Progenitor cell of endocrine pancreas (in vitro differentiated cells): ENCODE measurements around the gene TAS2R46. TPM values are rescaled to one million over a fixed set of nuclear protein-coding genes. Genes with fewer than 3 reads are reported as not detected.
"Not testable (repeated sequence)": the region's sequence is repeated elsewhere in the genome, so short reads cannot be mapped to it uniquely, and the experiment has no call there.

ENCODE experiments used
- DNase-seq: peaks from one replicate; pipeline ENCODE4 v3.0.0; 2021; ENCODE audit warnings: low spot score; ENCODE audit not compliant: unreplicated experiment
- H3K27ac Mint-ChIP-seq: 2 replicates; pipeline ENCODE4 v1.8.0; 2021; ENCODE audit warnings: mild to moderate bottlenecking, moderate library complexity, mixed read lengths
- H3K27me3 Mint-ChIP-seq: 2 replicates; pipeline ENCODE4 v1.8.0; 2021; ENCODE audit warnings: mixed read lengths
- H3K36me3 Mint-ChIP-seq: 2 replicates; pipeline ENCODE4 v1.8.0; 2022; ENCODE audit warnings: mixed read lengths; ENCODE audit not compliant: insufficient read depth
- H3K4me1 Mint-ChIP-seq: 2 replicates; pipeline ENCODE4 v1.8.0; 2021; ENCODE audit warnings: low read depth, mixed read lengths
- H3K4me3 Mint-ChIP-seq: 2 replicates; pipeline ENCODE4 v1.8.0; 2021; ENCODE audit warnings: low read depth, mild to moderate bottlenecking, moderate library complexity, mixed read lengths
- H3K9me3 Mint-ChIP-seq: 2 replicates; pipeline ENCODE4 v1.8.0; 2021; ENCODE audit warnings: low read depth, mixed read lengths
- long read RNA-seq: library from polyadenylated mRNA; unstranded; transcript quantifications from one replicate; pipeline ENCODE4 v2.0.0, GENCODE V29; 2020
- total RNA-seq: library from RNA; stranded (reverse); gene quantifications from 2 replicates; pipeline ENCODE4 v1.2.1, GENCODE V29; 2021
- TF ChIP-seq, protein P1 (sequence below): fragments of 200-600 bp; sonication (generic); IDR thresholded peaks from one replicate; pipeline ENCODE4 v1.5.0; 2021; ENCODE audit warnings: antibody characterized with exemption, mild to moderate bottlenecking; ENCODE audit not compliant: unreplicated experiment

TAS2R46 gene, protein sequence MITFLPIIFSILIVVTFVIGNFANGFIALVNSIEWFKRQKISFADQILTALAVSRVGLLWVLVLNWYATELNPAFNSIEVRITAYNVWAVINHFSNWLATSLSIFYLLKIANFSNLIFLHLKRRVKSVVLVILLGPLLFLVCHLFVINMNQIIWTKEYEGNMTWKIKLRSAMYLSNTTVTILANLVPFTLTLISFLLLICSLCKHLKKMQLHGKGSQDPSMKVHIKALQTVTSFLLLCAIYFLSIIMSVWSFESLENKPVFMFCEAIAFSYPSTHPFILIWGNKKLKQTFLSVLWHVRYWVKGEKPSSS
- 2.6 and 3.3 TPM in 2 replicates for total RNA-seq
- long read RNA-seq = 0 reads

GRCh38 chr12:11062194-11062593, at the start of gene TAS2R46:
Gene TAS2R46, minus strand, starts transcription at chr12:11062294. Its CDS starts 0 bp downstream, at chr12:11062294.
- peaks cover 11% of the 10 kb centered on the region for H3K36me3 Mint-ChIP-seq
- not testable (repeated sequence) for H3K9me3 Mint-ChIP-seq, H3K27ac Mint-ChIP-seq

GRCh38 chr12:11111213-11111612, 49.1 kb upstream of the TAS2R46 start:
- not testable (repeated sequence) for H3K4me1 Mint-ChIP-seq, DNase-seq, H3K27ac Mint-ChIP-seq, H3K4me3 Mint-ChIP-seq, H3K27me3 Mint-ChIP-seq
- Mint-ChIP-seq H3K9me3 (peaks cover 61% of the 10 kb centered on the region), H3K36me3 (peaks cover 77% of the 10 kb centered on the region)

More at GRCh38 chr12:11062194-11062593, at the start of gene TAS2R46:
- H3K4me3 Mint-ChIP-seq, DNase-seq, H3K4me1 Mint-ChIP-seq, H3K27me3 Mint-ChIP-seq: not testable (repeated sequence)

GRCh38 chr12:11108862-11109261, 46.8 kb upstream of the TAS2R46 start:
- no peaks in the 10 kb centered on the region for H3K4me1 Mint-ChIP-seq
- H3K27me3 Mint-ChIP-seq = no peaks in the 10 kb centered on the region
- peaks cover 71% of the 10 kb centered on the region for H3K36me3 Mint-ChIP-seq
- peaks cover 48% of the 10 kb centered on the region for H3K9me3 Mint-ChIP-seq
- TF ChIP-seq, protein P1, sequence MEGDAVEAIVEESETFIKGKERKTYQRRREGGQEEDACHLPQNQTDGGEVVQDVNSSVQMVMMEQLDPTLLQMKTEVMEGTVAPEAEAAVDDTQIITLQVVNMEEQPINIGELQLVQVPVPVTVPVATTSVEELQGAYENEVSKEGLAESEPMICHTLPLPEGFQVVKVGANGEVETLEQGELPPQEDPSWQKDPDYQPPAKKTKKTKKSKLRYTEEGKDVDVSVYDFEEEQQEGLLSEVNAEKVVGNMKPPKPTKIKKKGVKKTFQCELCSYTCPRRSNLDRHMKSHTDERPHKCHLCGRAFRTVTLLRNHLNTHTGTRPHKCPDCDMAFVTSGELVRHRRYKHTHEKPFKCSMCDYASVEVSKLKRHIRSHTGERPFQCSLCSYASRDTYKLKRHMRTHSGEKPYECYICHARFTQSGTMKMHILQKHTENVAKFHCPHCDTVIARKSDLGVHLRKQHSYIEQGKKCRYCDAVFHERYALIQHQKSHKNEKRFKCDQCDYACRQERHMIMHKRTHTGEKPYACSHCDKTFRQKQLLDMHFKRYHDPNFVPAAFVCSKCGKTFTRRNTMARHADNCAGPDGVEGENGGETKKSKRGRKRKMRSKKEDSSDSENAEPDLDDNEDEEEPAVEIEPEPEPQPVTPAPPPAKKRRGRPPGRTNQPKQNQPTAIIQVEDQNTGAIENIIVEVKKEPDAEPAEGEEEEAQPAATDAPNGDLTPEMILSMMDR = no peak
- no peak overlapping the region for H3K27ac Mint-ChIP-seq
- H3K4me3 Mint-ChIP-seq = no peak overlapping the region
- DNase-seq = no peak

GRCh38 chr12:11107719-11108118, 45.6 kb upstream of the TAS2R46 start:
- DNase-seq = no peak
- Mint-ChIP-seq H3K36me3 (peaks cover 71% of the 10 kb centered on the region), H3K4me3 (no peak overlapping the region), H3K27me3 (no peaks in the 10 kb centered on the region), H3K4me1 (no peaks in the 10 kb centered on the region), H3K27ac (no peak overlapping the region), H3K9me3 (peaks cover 47% of the 10 kb centered on the region)
- TF ChIP-seq, protein P1 = no peak

GRCh38 chr12:11106288-11106687, 44.2 kb upstream of the TAS2R46 start:
- TF ChIP-seq, protein P1 = no peak
- H3K4me3 Mint-ChIP-seq = no peak overlapping the region
- no peak for DNase-seq
- H3K27ac Mint-ChIP-seq = no peak overlapping the region
- H3K36me3 Mint-ChIP-seq = peaks cover 67% of the 10 kb centered on the region
- H3K4me1 Mint-ChIP-seq = no peaks in the 10 kb centered on the region
- peaks cover 39% of the 10 kb centered on the region for H3K9me3 Mint-ChIP-seq
- no peaks in the 10 kb centered on the region for H3K27me3 Mint-ChIP-seq

DNA sequence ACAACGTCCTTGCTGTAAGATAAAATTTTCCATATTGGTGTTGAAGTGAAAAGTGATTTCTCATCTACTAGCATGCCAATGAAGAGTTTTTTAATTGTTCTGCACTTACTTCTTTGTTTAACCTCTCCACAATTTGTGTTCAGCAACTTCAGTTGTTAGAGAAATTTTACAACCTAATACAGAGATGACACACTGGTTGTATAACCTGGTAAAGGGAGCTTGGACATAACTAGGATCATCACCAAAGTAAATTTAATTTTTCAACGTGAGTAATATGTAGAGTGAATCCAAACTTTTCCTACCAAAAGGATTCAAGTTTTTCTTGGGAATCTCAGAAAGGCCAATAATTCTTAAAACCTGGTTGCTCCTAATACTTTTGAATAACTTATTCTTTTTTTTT, 43.5 kb upstream of the TAS2R46 start:
- Mint-ChIP-seq H3K9me3 (peaks cover 32% of the 10 kb centered on the region), H3K27me3 (no peaks in the 10 kb centered on the region), H3K36me3 (peaks cover 63% of the 10 kb centered on the region), H3K4me3 (no peak overlapping the region), H3K4me1 (no peaks in the 10 kb centered on the region), H3K27ac (no peak overlapping the region)
- no peak for DNase-seq
- TF ChIP-seq, protein P1 = no peak

DNA sequence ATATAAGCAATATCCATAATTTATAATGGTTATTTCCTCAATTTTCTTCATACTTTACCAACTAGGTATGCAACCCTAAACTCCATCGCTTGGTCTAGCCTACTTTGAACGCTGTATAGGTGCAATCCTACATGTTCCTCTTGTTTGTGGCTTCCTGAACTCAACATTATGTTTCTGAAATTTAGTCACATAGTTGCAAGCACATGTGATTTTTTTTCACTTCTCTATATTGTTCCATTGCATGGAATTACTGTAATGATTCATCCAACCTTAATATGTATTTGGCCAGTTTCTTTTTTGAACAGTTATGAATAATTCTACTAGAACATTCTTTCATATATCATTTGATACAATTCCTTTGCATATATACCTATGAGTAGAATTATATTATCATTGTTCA, 32.8 kb upstream of the TAS2R46 start:
- not testable (repeated sequence) for DNase-seq, H3K4me1 Mint-ChIP-seq, H3K9me3 Mint-ChIP-seq, H3K4me3 Mint-ChIP-seq, H3K27ac Mint-ChIP-seq, H3K27me3 Mint-ChIP-seq
- H3K36me3 Mint-ChIP-seq = peaks cover 16% of the 10 kb centered on the region
